ENCODE data around the gene SLC25A41.

- TF ChIP-seq CTCF (IDR thresholded peaks at IDR 0.05) (no peak), POLR2A (IDR thresholded peaks at IDR 0.05) (no peak)
Measured at GRCh38 chr19:6378486-6378885, 55.1 kb downstream of the SLC25A41 start.

Data from lower leg skin (tissue), 3 donors.